HepG2 (cell line): ENCODE data around the gene TCAIM. TPM values are rescaled to one million over a fixed set of nuclear protein-coding genes. Genes with fewer than 3 reads are reported as not detected.

Experiments used
- ELK4 ChIP-seq: sonication (generic); formaldehyde crosslinking; IDR thresholded peaks from 2 replicates; pipeline ENCODE4 v1.9.0; 2021; ENCODE audit warnings: missing genetic modification reagents, borderline replicate concordance
- ESRRA ChIP-seq: sonication (generic); formaldehyde crosslinking; IDR thresholded peaks from 2 replicates; pipeline ENCODE4 v1.5.1; 2020; ENCODE audit warnings: mild to moderate bottlenecking, low read depth, missing genetic modification reagents
- GABPA ChIP-seq, 2 experiments: IDR thresholded peaks; 2 replicates each; pipeline ENCODE4 v1.6.1; 2011 to 2016; ENCODE audit warnings: low read depth in 2 of 2, low read length in 1 of 2, missing biosample characterization in 1 of 2, missing genetic modification characterization in 1 of 2
- GPN1 ChIP-seq: sonication (generic); formaldehyde crosslinking; IDR thresholded peaks from 2 replicates; pipeline ENCODE4 v1.5.1; 2020; ENCODE audit warnings: missing genetic modification reagents, borderline replicate concordance
- JUND ChIP-seq: sonication (generic); formaldehyde crosslinking; IDR thresholded peaks from 2 replicates; pipeline ENCODE4 v1.8.0; 2022; ENCODE audit warnings: mild to moderate bottlenecking, missing genetic modification reagents
- MLLT10 ChIP-seq: sonication (generic); formaldehyde crosslinking; IDR thresholded peaks from 2 replicates; pipeline ENCODE4 v1.4.0; 2020; ENCODE audit warnings: missing genetic modification reagents
- NFRKB ChIP-seq: fragments of 450-650 bp; IDR thresholded peaks from 2 replicates; pipeline ENCODE4 v1.6.1; 2017
- PCBP2 ChIP-seq: fragments of 200-400 bp; formaldehyde crosslinking; optimal IDR thresholded peaks from 2 replicates; pipeline ENCODE3; 2018; ENCODE audit warnings: low read length, low read depth; ENCODE audit not compliant: poor library complexity, severe bottlenecking
- POLR2A ChIP-seq, 2 experiments: IDR thresholded peaks; 2 replicates each; pipeline ENCODE4 v1.6.1; 2011; ENCODE audit warnings: low read depth in 2 of 2, low read length in 2 of 2, mild to moderate bottlenecking in 1 of 2, moderate library complexity in 1 of 2; ENCODE audit not compliant: insufficient read depth in 1 of 2
- SIX1 ChIP-seq: sonication (generic); formaldehyde crosslinking; IDR thresholded peaks from 2 replicates; pipeline ENCODE4 v1.4.0; 2020; ENCODE audit warnings: missing genetic modification reagents, borderline replicate concordance
- SKI ChIP-seq: fragments of 450-650 bp; IDR thresholded peaks from one replicate; pipeline ENCODE4 v1.6.1; 2018; ENCODE audit warnings: mild to moderate bottlenecking; ENCODE audit not compliant: partially characterized antibody
- SP140L ChIP-seq: sonication (generic); formaldehyde crosslinking; IDR thresholded peaks from 2 replicates; pipeline ENCODE4 v1.4.0; 2020; ENCODE audit warnings: missing genetic modification reagents, borderline replicate concordance
- SP5 ChIP-seq: IDR thresholded peaks from 2 replicates; pipeline ENCODE4 v1.6.1; 2016; ENCODE audit warnings: low read depth, borderline replicate concordance
- TERF1 ChIP-seq: sonication (generic); formaldehyde crosslinking; IDR thresholded peaks from 2 replicates; pipeline ENCODE4 v1.8.0; 2022; ENCODE audit warnings: mild to moderate bottlenecking, missing genetic modification reagents, moderate library complexity
- TRAFD1 ChIP-seq: sonication (generic); formaldehyde crosslinking; IDR thresholded peaks from 2 replicates; pipeline ENCODE4 v1.5.1; 2020; ENCODE audit warnings: missing genetic modification reagents, mild to moderate bottlenecking, borderline replicate concordance
- TRIM22 ChIP-seq: fragments of 450-650 bp; IDR thresholded peaks from 2 replicates; pipeline ENCODE4 v1.6.1; 2017
- WIZ ChIP-seq: sonication (generic); formaldehyde crosslinking; IDR thresholded peaks from 2 replicates; pipeline ENCODE4 v1.5.1; 2020; ENCODE audit warnings: mild to moderate bottlenecking, missing genetic modification reagents
- ZC3H13 ChIP-seq: sonication (generic); formaldehyde crosslinking; IDR thresholded peaks from 2 replicates; pipeline ENCODE4 v1.8.1; 2023; ENCODE audit warnings: mild to moderate bottlenecking, missing genetic modification reagents, moderate library complexity
- ZNF121 ChIP-seq: sonication (generic); formaldehyde crosslinking; IDR thresholded peaks from 2 replicates; pipeline ENCODE4 v1.5.0; 2020; ENCODE audit warnings: mild to moderate bottlenecking, missing genetic modification reagents
- ZNF275 ChIP-seq: sonication (generic); formaldehyde crosslinking; IDR thresholded peaks from 2 replicates; pipeline ENCODE4 v1.8.0; 2022; ENCODE audit warnings: missing genetic modification reagents, mild to moderate bottlenecking, inconsistent platforms, borderline replicate concordance
- ZNF441 ChIP-seq: sonication (generic); formaldehyde crosslinking; IDR thresholded peaks from 2 replicates; pipeline ENCODE4 v1.7.0; 2021; ENCODE audit warnings: missing genetic modification reagents, borderline replicate concordance
- ZNF605 ChIP-seq: sonication (generic); formaldehyde crosslinking; IDR thresholded peaks from 2 replicates; pipeline ENCODE4 v1.8.0; 2022; ENCODE audit warnings: mild to moderate bottlenecking, missing genetic modification reagents
- ZNF792 ChIP-seq: IDR thresholded peaks from 2 replicates; pipeline ENCODE4 v1.6.1; 2016
- polyA plus RNA-seq, 8 experiments: library from polyadenylated mRNA; depleted of rRNA in 3 of 8; stranded (reverse) in 7 of 8; unstranded in 1 of 8; fragments of >200 nt; fragmentation: Illumina TruSeq in 4 of 8; extraction: Trizol in 4 of 8; gene quantifications; 2 replicates each; pipeline versions ENCODE4 v1.2.1 to v1.2.3, GENCODE V29; 2011 to 2016; ENCODE audit warnings: low read depth in 4 of 8, missing spikeins in 1 of 8, mixed read lengths in 1 of 8; ENCODE audit not compliant: insufficient read depth in 1 of 8
- total RNA-seq, 5 experiments: library from RNA; depleted of rRNA; stranded (reverse); fragments of >200 nt; fragmentation: Illumina TruSeq; extraction: Trizol; gene quantifications; 2 replicates each; pipeline ENCODE4 v1.2.3, GENCODE V29; 2016; ENCODE audit warnings: low read depth in 1 of 5

TCAIM gene
- total and polyA plus RNA-seq, 2 of the 13 experiments (the other 11 are each of a cell fraction or from before 2014, with no cell fraction given) = 16.9 to 22.6 TPM

GRCh38 chr3:44359146-44359751 is 20.7 kb downstream of the TCAIM start (continued):
- TF ChIP-seq ZNF441 (no peak), GPN1 (CRISPR knock-in tag) (no peak), ZNF275 (CRISPR knock-in tag) (no peak), TRAFD1 (CRISPR knock-in tag) (no peak), NFRKB (no peak), WIZ (CRISPR knock-in tag) (no peak), ZNF121 (peak; percentile 94), SP140L (CRISPR knock-in tag) (no peak), ELK4 (CRISPR knock-in tag) (no peak), MLLT10 (CRISPR knock-in tag) (no peak), POLR2A (IDR thresholded peaks at IDR 0.05; ENCODE audit: insufficient read depth in 1 of 2, low read depth in 2 of 2, low read length in 2 of 2) (no peak), TRIM22 (no peak), PCBP2 (no peak), JUND (no peak), SP5 (CRISPR knock-in tag) (peak; percentile 55), ZNF792 (CRISPR knock-in tag) (peak; percentile 77), SKI (peak; percentile 82), TERF1 (no peak), ESRRA (CRISPR knock-in tag) (peak; percentile 91), GABPA (IDR thresholded peaks at IDR 0.05; ENCODE audit: low read depth, low read length) (no peak), GABPA (CRISPR knock-in tag; IDR thresholded peaks at IDR 0.05; ENCODE audit: low read depth) (no peak), ZNF605 (CRISPR knock-in tag) (peak; percentile 33; the same call in 1 of the 2 replicates), SIX1 (CRISPR knock-in tag) (peak; percentile 21; the same call in 1 of the 2 replicates), ZC3H13 (CRISPR knock-in tag) (no peak)
